Measurements from ENCODE around the gene IFT80. TPM values are rescaled to one million over a fixed set of nuclear protein-coding genes. Genes with fewer than 3 reads are reported as not detected.

Gene IFT80
- total and polyA plus RNA-seq, 2 experiments from 2014 or later: 14.1 to 33.0 TPM

GRCh38 chr3:160218136-160218535, 180.9 kb downstream of the IFT80 start:
- Histone ChIP-seq H3K79me2 (replicated peaks; ENCODE audit: insufficient read depth) (no peaks in the 10 kb centered on the region), H2AFZ (peak overlapping the region; percentile 90), H3K27ac (ENCODE audit: low read depth) (no peak overlapping the region), H3K9me2 (ENCODE audit: insufficient read depth) (no peaks in the 10 kb centered on the region), H3K4me1 (ENCODE audit: insufficient read depth) (no peaks in the 10 kb centered on the region), H3K27me3 (ENCODE audit: insufficient read depth) (peaks cover 11% of the 10 kb centered on the region), H3K4me2 (no peak overlapping the region), H4K20me1 (replicated peaks; ENCODE audit: insufficient read depth) (no peaks in the 10 kb centered on the region), H3K4me3 (no peak overlapping the region), H3K36me3 (ENCODE audit: insufficient read depth) (no peaks in the 10 kb centered on the region), H3F3A (replicated peaks; ENCODE audit: low read depth) (no peaks in the 10 kb centered on the region)
- H3K4me3 Mint-ChIP-seq: no peak overlapping the region
- no peaks in the 10 kb centered on the region for H3K9me3 Mint-ChIP-seq
- TF ChIP-seq CREB1 (CRISPR knock-in tag; IDR thresholded peaks at IDR 0.05; ENCODE audit: low read depth) (no peak), ZNF462 (CRISPR knock-in tag; IDR thresholded peaks at IDR 0.05) (no peak), STAT1 (IDR thresholded peaks at IDR 0.05; ENCODE audit: unreplicated experiment) (no peak), ZNF331 (CRISPR knock-in tag; IDR thresholded peaks at IDR 0.05; ENCODE audit: low read depth) (no peak)
- TF ChIP-seq, protein P1, sequence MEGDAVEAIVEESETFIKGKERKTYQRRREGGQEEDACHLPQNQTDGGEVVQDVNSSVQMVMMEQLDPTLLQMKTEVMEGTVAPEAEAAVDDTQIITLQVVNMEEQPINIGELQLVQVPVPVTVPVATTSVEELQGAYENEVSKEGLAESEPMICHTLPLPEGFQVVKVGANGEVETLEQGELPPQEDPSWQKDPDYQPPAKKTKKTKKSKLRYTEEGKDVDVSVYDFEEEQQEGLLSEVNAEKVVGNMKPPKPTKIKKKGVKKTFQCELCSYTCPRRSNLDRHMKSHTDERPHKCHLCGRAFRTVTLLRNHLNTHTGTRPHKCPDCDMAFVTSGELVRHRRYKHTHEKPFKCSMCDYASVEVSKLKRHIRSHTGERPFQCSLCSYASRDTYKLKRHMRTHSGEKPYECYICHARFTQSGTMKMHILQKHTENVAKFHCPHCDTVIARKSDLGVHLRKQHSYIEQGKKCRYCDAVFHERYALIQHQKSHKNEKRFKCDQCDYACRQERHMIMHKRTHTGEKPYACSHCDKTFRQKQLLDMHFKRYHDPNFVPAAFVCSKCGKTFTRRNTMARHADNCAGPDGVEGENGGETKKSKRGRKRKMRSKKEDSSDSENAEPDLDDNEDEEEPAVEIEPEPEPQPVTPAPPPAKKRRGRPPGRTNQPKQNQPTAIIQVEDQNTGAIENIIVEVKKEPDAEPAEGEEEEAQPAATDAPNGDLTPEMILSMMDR (conservative IDR thresholded peaks at IDR 0.05; ENCODE audit: low read depth in 2 of 2): no peak
- no peaks in the 10 kb centered on the region for H3K36me3 Mint-ChIP-seq (ENCODE audit: low read depth)
- peaks cover 3% of the 10 kb centered on the region for H3K27me3 Mint-ChIP-seq (ENCODE audit: insufficient read depth, low read depth, poor library complexity)
- DNase-seq (ENCODE audit: low spot score): no peak
- peaks cover 5% of the 10 kb centered on the region; the same call in 1 of the 3 replicates for H3K4me1 Mint-ChIP-seq
- H3K27ac Mint-ChIP-seq: no peak overlapping the region
- ATAC-seq: peak; percentile 55

Data from GM23338 (cell line).